Mucosa of gallbladder (tissue), 1 donor: ENCODE measurements around the gene ANK3. TPM values are rescaled to one million over a fixed set of nuclear protein-coding genes. Genes with fewer than 3 reads are reported as not detected.

Experiments used
- DNase-seq: peaks from one replicate; pipeline ENCODE4 v3.0.0-alpha.2; 2020; ENCODE audit warnings: low spot score
- total RNA-seq: library from RNA; stranded (reverse); gene quantifications from one replicate; pipeline ENCODE4 v1.2.1, GENCODE V29; 2021
- donor health status: DM: no; HTN: no; CAD: no.

ANK3 gene
- total RNA-seq, 1 donor from 2014 or later = 169 TPM

DNA sequence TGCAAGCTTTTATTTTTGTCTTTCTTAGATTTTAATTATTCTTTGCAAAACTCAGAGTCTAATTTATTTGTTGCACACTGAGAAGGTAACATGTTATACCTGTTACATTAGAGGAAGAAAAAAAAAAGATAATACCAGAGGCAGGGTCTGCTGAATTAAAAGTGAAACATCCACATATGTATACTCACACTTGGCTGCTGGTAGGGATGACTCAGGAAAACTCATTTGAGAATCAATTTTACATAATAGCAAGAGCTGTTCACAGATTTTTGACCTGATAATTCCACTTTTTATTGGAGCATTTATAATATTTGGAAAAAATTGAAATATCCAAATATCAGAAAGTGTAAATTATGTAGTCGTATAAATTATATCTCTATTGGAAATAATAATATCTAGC lies 405.3 kb downstream of the ANK3 start:
- DNase-seq = no peak

GRCh38 chr10:59980356-59980755 lies 409.3 kb downstream of the ANK3 start:
- no peak for DNase-seq

DNA sequence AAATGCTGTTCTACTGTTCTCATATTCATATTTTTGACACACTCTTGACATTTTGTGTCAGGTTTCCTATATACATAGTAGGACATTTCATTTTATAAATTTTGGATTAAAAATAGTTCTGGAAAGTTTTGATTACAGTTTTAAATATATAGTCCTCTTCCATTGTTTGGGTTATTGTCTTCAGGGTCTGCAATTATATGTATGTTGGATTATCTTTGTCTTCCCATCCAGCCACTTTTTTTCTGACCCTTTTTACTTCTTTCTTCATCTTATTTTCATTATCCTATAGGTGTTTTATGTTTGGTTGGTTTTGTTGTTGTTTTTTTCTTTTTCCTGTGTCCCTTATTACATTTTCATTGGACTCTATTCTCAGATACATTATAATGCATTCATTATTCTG lies 412.2 kb downstream of the ANK3 start:
- no peak for DNase-seq

- no peak for DNase-seq
Observed at GRCh38 chr10:59976909-59977308, 412.8 kb downstream of the ANK3 start.
